ENCODE results near the gene SEPTIN7. TPM values are rescaled to one million over a fixed set of nuclear protein-coding genes. Genes with fewer than 3 reads are reported as not detected.

The SEPTIN7 gene
- total RNA-seq, 1 experiment from 2014 or later: 295 TPM

DNA sequence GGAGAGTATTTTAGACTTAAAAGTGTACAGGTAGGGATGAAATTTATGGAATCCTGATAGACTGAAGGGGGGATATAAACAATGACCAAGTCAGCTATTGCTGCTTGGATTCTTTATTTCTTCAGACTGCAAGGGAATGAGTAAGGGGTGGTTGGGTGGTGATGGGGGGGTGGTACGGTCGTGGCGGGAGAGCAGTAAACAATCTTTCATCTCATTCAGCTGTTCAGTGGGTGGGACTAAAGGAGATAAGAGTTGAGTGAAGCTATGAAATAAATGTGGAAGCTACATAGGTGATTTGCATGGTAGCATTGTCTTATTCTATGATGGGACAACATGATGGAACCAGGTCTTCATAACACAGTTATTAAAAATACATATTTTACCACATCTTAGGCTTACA lies 1.8 kb downstream of the SEPTIN7 start:
- Histone ChIP-seq H3K36me3 (ENCODE audit: insufficient read depth, low read length, poor library complexity, severe bottlenecking) (no peaks in the 10 kb centered on the region), H3K4me3 (ENCODE audit: low read depth, low read length, poor library complexity, severe bottlenecking) (peak overlapping the region; percentile 95), H3K9me3 (ENCODE audit: low read depth, low read length, poor library complexity, severe bottlenecking) (no peaks in the 10 kb centered on the region), H3K27ac (ENCODE audit: low read depth, low read length, poor library complexity, severe bottlenecking) (no peak overlapping the region), H3K27me3 (replicated peaks; ENCODE audit: insufficient read depth, low read depth, low read length, poor library complexity) (no peaks in the 10 kb centered on the region), H3K4me1 (ENCODE audit: insufficient read depth, low read length, poor library complexity, severe bottlenecking) (peaks cover 34% of the 10 kb centered on the region)
- DNase-seq (ENCODE audit: low spot score): no peak
- CTCF ChIA-PET: no interaction called here
- intact Hi-C loops (cut with micrococcal nuclease; ENCODE audit: unreplicated experiment): loop anchor here (10.0 kb wide), 3 partner anchors 72 to 158 kb away; no protein-coding TSS in a partner anchor
- no peak for TF ChIP-seq CTCF (conservative IDR thresholded peaks at IDR 0.05; ENCODE audit: low read depth, low read length)
- TF ChIP-seq EZH2 (IDR thresholded peaks at IDR 0.05; ENCODE audit: borderline replicate concordance, low read depth, low read length, poor library complexity, severe bottlenecking): no peak
- no TSS peak for BruUV-seq (replicated peaks)
- POLR2A ChIA-PET (ENCODE audit: low non-redundant PET): no interaction called here

- Histone ChIP-seq H3K27me3 (replicated peaks; ENCODE audit: insufficient read depth, low read depth, low read length, poor library complexity) (no peaks in the 10 kb centered on the region), H3K9me3 (ENCODE audit: low read depth, low read length, poor library complexity, severe bottlenecking) (no peaks in the 10 kb centered on the region), H3K4me1 (ENCODE audit: insufficient read depth, low read length, poor library complexity, severe bottlenecking) (peaks cover 34% of the 10 kb centered on the region), H3K4me3 (ENCODE audit: low read depth, low read length, poor library complexity, severe bottlenecking) (no peak overlapping the region), H3K36me3 (ENCODE audit: insufficient read depth, low read length, poor library complexity, severe bottlenecking) (no peaks in the 10 kb centered on the region), H3K27ac (ENCODE audit: low read depth, low read length, poor library complexity, severe bottlenecking) (peak overlapping the region; percentile 14)
- BruUV-seq (replicated peaks): no TSS peak
- intact Hi-C loops (cut with micrococcal nuclease; ENCODE audit: unreplicated experiment): loop anchor here (10.0 kb wide), 3 partner anchors 70 to 160 kb away; no protein-coding TSS in a partner anchor
- CTCF ChIA-PET: interaction anchor here (0.6 to 0.7 kb wide), 2 partner anchors 42 to 88 kb away, joined by 4 read pairs; no protein-coding TSS in a partner anchor
- POLR2A ChIA-PET (ENCODE audit: low non-redundant PET): no interaction called here
- DNase-seq (ENCODE audit: low spot score): no peak
- no peak for TF ChIP-seq CTCF (conservative IDR thresholded peaks at IDR 0.05; ENCODE audit: low read depth, low read length)
- TF ChIP-seq EZH2 (IDR thresholded peaks at IDR 0.05; ENCODE audit: borderline replicate concordance, low read depth, low read length, poor library complexity, severe bottlenecking): no peak
Observed at GRCh38 chr7:35804231-35804970, 3.5 kb downstream of the SEPTIN7 start.

GRCh38 chr7:35805876-35806275 lies 5.0 kb downstream of the SEPTIN7 start:
- no TSS peak for BruUV-seq (replicated peaks)
- CTCF ChIA-PET: no interaction called here
- Histone ChIP-seq H3K9me3 (ENCODE audit: low read depth, low read length, poor library complexity, severe bottlenecking) (no peaks in the 10 kb centered on the region), H3K27me3 (replicated peaks; ENCODE audit: insufficient read depth, low read depth, low read length, poor library complexity) (no peaks in the 10 kb centered on the region), H3K4me1 (ENCODE audit: insufficient read depth, low read length, poor library complexity, severe bottlenecking) (peaks cover 34% of the 10 kb centered on the region), H3K27ac (ENCODE audit: low read depth, low read length, poor library complexity, severe bottlenecking) (no peak overlapping the region), H3K4me3 (ENCODE audit: low read depth, low read length, poor library complexity, severe bottlenecking) (no peak overlapping the region), H3K36me3 (ENCODE audit: insufficient read depth, low read length, poor library complexity, severe bottlenecking) (no peaks in the 10 kb centered on the region)
- no peak for DNase-seq (ENCODE audit: low spot score)
- POLR2A ChIA-PET (ENCODE audit: low non-redundant PET): no interaction called here
- TF ChIP-seq CTCF (conservative IDR thresholded peaks at IDR 0.05; ENCODE audit: low read depth, low read length) (no peak), EZH2 (IDR thresholded peaks at IDR 0.05; ENCODE audit: borderline replicate concordance, low read depth, low read length, poor library complexity, severe bottlenecking) (no peak)
- intact Hi-C loops (cut with micrococcal nuclease; ENCODE audit: unreplicated experiment): loop anchor here (10.0 kb wide), 3 partner anchors 69 to 161 kb away; no protein-coding TSS in a partner anchor

Measured in A673 (cell line).